HepG2 (cell line): ENCODE results near the gene CTSZ. TPM values are rescaled to one million over a fixed set of nuclear protein-coding genes. Genes with fewer than 3 reads are reported as not detected.

Source experiments
- ATAC-seq: fragments of 200-7000 bp; cut with Tn5 transposase; 3 replicates; pipeline ENCODE4 v1.9.1; 2020; ENCODE audit warnings: mild to moderate bottlenecking, moderate library complexity
- BruUV-seq: library from RNA; stranded (reverse); fragments of 400-500 nt; replicated peaks from 2 replicates; lab custom pipeline; 2021; lab: Mats Ljungman, UMichigan
- CTCF ChIA-PET: fragments of 300-600 bp; formaldehyde crosslinking; extraction: SDS; loops from one replicate; lab custom pipeline; 2021; ENCODE audit warnings: low total read pairs, inconsistent platforms, low intra/inter-chr PET ratio; lab: Yijun Ruan, JAX
- POLR2A ChIA-PET: fragments of 350-600 bp; sonication (Branson Sonifier 250); formaldehyde crosslinking; loops from one replicate; lab custom pipeline; 2020; ENCODE audit warnings: antibody characterized with exemption, inconsistent platforms; lab: Yijun Ruan, JAX
- DNase-seq: peaks from one replicate; pipeline ENCODE4 v3.0.0-alpha.2; 2015; ENCODE audit warnings: low spot score
- FAIRE-seq: peaks from 3 replicates; lab custom pipeline; 2011; peaks lifted over from hg19 to GRCh38; lab: Jason Lieb, UNC
- H2AFZ ChIP-seq: one replicate; pipeline ENCODE4 v1.6.1; 2011; ENCODE audit warnings: low read length, inconsistent platforms
- H3K27ac ChIP-seq: fragments of 300-600 bp; 3 replicates; pipeline ENCODE4 v1.8.0; 2011; ENCODE audit warnings: mixed run types, mild to moderate bottlenecking, mixed read lengths, low read length, inconsistent platforms; ENCODE audit not compliant: insufficient read depth; ENCODE audit errors: extremely low read length
- H3K27me3 ChIP-seq, 2 experiments: fragments of 200-600 bp in 1 of 2; 2 replicates in 1 of 2; 3 replicates in 1 of 2; pipeline versions ENCODE4 v1.6.0 to v1.8.0; 2011; ENCODE audit warnings: low read length in 2 of 2, mild to moderate bottlenecking in 2 of 2, moderate library complexity in 2 of 2, inconsistent platforms in 1 of 2; ENCODE audit not compliant: insufficient read depth in 2 of 2, control insufficient read depth in 1 of 2
- H3K36me3 ChIP-seq, 2 experiments: fragments of 200-600 bp in 1 of 2; replicated peaks in 1 of 2; 2 replicates in 1 of 2; 3 replicates in 1 of 2; pipeline versions ENCODE4 v1.5.1 to v1.8.0; 2011; ENCODE audit warnings: low read length in 2 of 2, inconsistent platforms in 1 of 2; ENCODE audit not compliant: insufficient read depth in 2 of 2, control insufficient read depth in 1 of 2
- H3K4me1 ChIP-seq: 2 replicates; pipeline ENCODE4 v1.5.1; 2012; ENCODE audit warnings: low read length, inconsistent platforms; ENCODE audit not compliant: insufficient read depth
- H3K4me2 ChIP-seq: 2 replicates; pipeline ENCODE4 v1.6.0; 2011; ENCODE audit warnings: low read depth, low read length, inconsistent platforms
- H3K4me3 ChIP-seq, 3 experiments: fragments of 200-600 bp in 1 of 3; sonication (generic), shearing (Covaris generic) in 1 of 3; replicated peaks in 1 of 3; 2 replicates each; pipeline ENCODE4 v1.5.1; 2011 to 2016; ENCODE audit warnings: low read length in 3 of 3, inconsistent platforms in 2 of 3, low read depth in 2 of 3, mild to moderate bottlenecking in 2 of 3, control low read depth in 1 of 3, mixed read lengths in 1 of 3; ENCODE audit not compliant: insufficient read depth in 1 of 3
- H3K79me2 ChIP-seq: one replicate; pipeline ENCODE4 v1.6.1; 2011; ENCODE audit warnings: low read length, inconsistent platforms; ENCODE audit not compliant: insufficient read depth
- H3K9ac ChIP-seq: 2 replicates; pipeline ENCODE4 v1.6.0; 2011; ENCODE audit warnings: mild to moderate bottlenecking, low read depth, low read length, inconsistent platforms; ENCODE audit not compliant: insufficient read depth
- H3K9me3 ChIP-seq: 2 replicates; pipeline ENCODE4 v1.5.1; 2012; ENCODE audit warnings: mild to moderate bottlenecking, low read length
- H4K20me1 ChIP-seq: 2 replicates; pipeline ENCODE4 v1.6.0; 2011; ENCODE audit warnings: inconsistent platforms, mild to moderate bottlenecking, low read length, moderate library complexity; ENCODE audit not compliant: insufficient read depth
- FOXA3 ChIP-seq: IDR thresholded peaks from 2 replicates; pipeline ENCODE4 v1.6.1; 2016; ENCODE audit warnings: missing genetic modification reagents, missing compliant biosample characterization
- HNRNPLL ChIP-seq: fragments of 200-400 bp; formaldehyde crosslinking; IDR thresholded peaks from 2 replicates; pipeline ENCODE4 v1.6.1; 2017; ENCODE audit warnings: mild to moderate bottlenecking, low read depth, low read length; ENCODE audit not compliant: poor library complexity, severe bottlenecking
- SKIL ChIP-seq: sonication (generic); formaldehyde crosslinking; IDR thresholded peaks from 2 replicates; pipeline ENCODE4 v1.8.0; 2022; ENCODE audit warnings: missing genetic modification reagents, mild to moderate bottlenecking, moderate library complexity, borderline replicate concordance
- SNAPC4 ChIP-seq: sonication (generic); formaldehyde crosslinking; IDR thresholded peaks from 2 replicates; pipeline ENCODE4 v1.4.0; 2020; ENCODE audit warnings: mild to moderate bottlenecking, missing genetic modification reagents
- ZKSCAN5 ChIP-seq: sonication (generic); formaldehyde crosslinking; IDR thresholded peaks from 2 replicates; pipeline ENCODE4 v1.5.1; 2020; ENCODE audit warnings: mild to moderate bottlenecking, missing genetic modification reagents
- ZNF335 ChIP-seq: sonication (generic); formaldehyde crosslinking; IDR thresholded peaks from 2 replicates; pipeline ENCODE4 v1.4.0; 2020; ENCODE audit warnings: missing genetic modification reagents
- ZNF543 ChIP-seq: sonication (generic); formaldehyde crosslinking; IDR thresholded peaks from 2 replicates; pipeline ENCODE4 v1.4.0; 2020; ENCODE audit warnings: mild to moderate bottlenecking, missing genetic modification reagents
- WGBS: methylation state at CpG from one replicate; pipeline ENCODE4 v1.1.6; 2017; ENCODE audit warnings: low lambda C conversion rate; 5-methylcytosine and 5-hydroxymethylcytosine counted together
- in situ Hi-C: cut with HindIII; loops from 2 replicates; pipeline ENCODE4 v1.10.0; 2017; ENCODE audit warnings: low pct_unique_long_range_greater_than_20kb; ENCODE audit not compliant: extremely low pct_ligation_motif_present
- intact Hi-C: fragments of 100-400 bp; cut with micrococcal nuclease; formaldehyde crosslinking; loops from one replicate; pipeline ENCODE4 v1.10.0; 2022; ENCODE audit not compliant: unreplicated experiment
- polyA plus RNA-seq, 8 experiments: library from polyadenylated mRNA; depleted of rRNA in 3 of 8; stranded (reverse) in 7 of 8; unstranded in 1 of 8; fragments of >200 nt; fragmentation: Illumina TruSeq in 4 of 8; extraction: Trizol in 4 of 8; gene quantifications; 2 replicates each; pipeline versions ENCODE4 v1.2.1 to v1.2.3, GENCODE V29; 2011 to 2016; ENCODE audit warnings: low read depth in 4 of 8, missing spikeins in 1 of 8, mixed read lengths in 1 of 8; ENCODE audit not compliant: insufficient read depth in 1 of 8
- total RNA-seq, 5 experiments: library from RNA; depleted of rRNA; stranded (reverse); fragments of >200 nt; fragmentation: Illumina TruSeq; extraction: Trizol; gene quantifications; 2 replicates each; pipeline ENCODE4 v1.2.3, GENCODE V29; 2016; ENCODE audit warnings: low read depth in 1 of 5

The CTSZ gene
- total and polyA plus RNA-seq, 2 of the 13 experiments (the other 11 are each of a cell fraction or from before 2014, with no cell fraction given), result 0.33 TPM; not detected in 1

GRCh38 chr20:58980711-58981627 is 26.1 kb downstream of the CTSZ start, which contains the start of gene NELFCD:
TSS of gene NELFCD (plus strand) at chr20:58981256. CDS start at chr20:58981310, 54 bp downstream.
- no peak for FAIRE-seq
- TF ChIP-seq SKIL (CRISPR knock-in tag) (no peak), FOXA3 (CRISPR knock-in tag) (peak; percentile 44; the same call in 1 of the 2 replicates), ZNF335 (CRISPR knock-in tag) (no peak; the same call in 1 of the 2 replicates), ZNF543 (CRISPR knock-in tag) (no peak; the same call in 1 of the 2 replicates), SNAPC4 (CRISPR knock-in tag) (no peak), ZKSCAN5 (no peak), HNRNPLL (peak; percentile 49)

More at GRCh38 chr20:58980711-58981627, 26.1 kb downstream of the CTSZ start, which contains the start of gene NELFCD:
- Histone ChIP-seq H3K4me3 (peak within 1 kb of the TSS; percentile 75 to 85 (median 80)), H3K79me2 (peaks cover 45% of the 10 kb centered on the region), H3K9ac (peak within 1 kb of the TSS; percentile 84), H4K20me1 (peaks cover 21% of the 10 kb centered on the region), H3K27me3 (no peaks in the 10 kb centered on the region; a peak in 1 of 5 replicates), H3K27ac (peak within 1 kb of the TSS; percentile 74), H3K4me2 (peak within 1 kb of the TSS; percentile 87), H3K9me3 (peaks cover 2% of the 10 kb centered on the region; the same call in 1 of the 2 replicates), H3K4me1 (peaks cover 57% of the 10 kb centered on the region), H3K36me3 (peaks cover 1 to 9% of the 10 kb centered on the region in 2 experiments; a peak in 4 of 5 replicates), H2AFZ (no peak within 1 kb of the TSS)
- CTCF ChIA-PET, result no interaction called here
- POLR2A ChIA-PET, result interaction anchor here (0.6 to 6.7 kb wide), 16 partner anchors 11 to 1353 kb away, joined by 3 to 68 read pairs (median 6); partner anchors contain the start of gene ATP5F1E
- peak; percentile 92 for ATAC-seq
- in situ Hi-C loops (loop anchor here (5.0 kb wide), 1 partner anchor 89 kb away; no protein-coding TSS in a partner anchor), intact Hi-C loops (loop anchor here (1.0 to 5.0 kb wide), 4 partner anchors 10 to 89 kb away; partner anchors contain the start of genes ATP5F1E and TUBB1)
- DNase-seq, result peak; percentile 90
- BruUV-seq, result TSS peak; percentile 82
- WGBS, result 20% methylated on average over 49 of the region's 109 CpGs
